ENCODE data around the gene HIRIP3.
A peak's percentile ranks its signal among the peaks of the same experiment; 100 is the strongest.

HIRIP3 gene

GRCh38 chr16:29983420-29984136 lies 11.8 kb downstream of the HIRIP3 start:
- DNase-seq (ENCODE audit: low read depth): no peak

- no peak for DNase-seq (ENCODE audit: low read depth)
These were observed 12.6 kb downstream of the HIRIP3 start for GRCh38 chr16:29982560-29983419.

DNA sequence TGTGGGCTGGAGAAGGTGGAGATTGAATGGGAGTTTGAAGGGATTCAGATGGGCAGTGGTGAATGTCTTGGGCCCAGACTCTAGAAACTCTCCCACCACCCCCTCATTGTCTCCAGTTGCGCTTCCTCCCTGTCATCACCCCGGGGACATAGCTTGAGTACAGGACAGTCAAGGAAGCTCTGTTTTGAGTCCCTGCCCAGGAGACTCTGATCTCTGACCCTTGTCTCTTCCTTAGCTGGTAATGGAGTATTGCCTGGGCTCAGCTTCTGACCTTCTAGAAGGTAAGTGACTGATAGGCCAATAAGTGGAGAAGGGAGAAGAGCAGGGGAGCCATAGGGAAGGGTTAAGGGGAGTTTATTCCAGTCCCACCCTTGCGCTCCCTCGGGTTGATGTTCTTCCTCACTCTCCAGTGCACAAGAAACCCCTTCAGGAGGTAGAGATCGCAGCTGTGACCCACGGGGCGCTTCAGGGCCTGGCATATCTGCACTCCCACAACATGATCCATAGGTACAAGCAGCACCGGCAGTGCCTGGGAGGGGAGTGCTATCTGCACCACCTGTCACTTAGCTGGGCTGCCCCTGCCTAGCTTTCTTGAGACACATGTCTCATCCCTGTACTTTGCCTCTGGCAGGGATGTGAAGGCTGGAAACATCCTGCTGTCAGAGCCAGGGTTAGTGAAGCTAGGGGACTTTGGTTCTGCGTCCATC lies 16.7 kb downstream of the HIRIP3 start:
- DNase-seq (ENCODE audit: low read depth): no peak

DNA sequence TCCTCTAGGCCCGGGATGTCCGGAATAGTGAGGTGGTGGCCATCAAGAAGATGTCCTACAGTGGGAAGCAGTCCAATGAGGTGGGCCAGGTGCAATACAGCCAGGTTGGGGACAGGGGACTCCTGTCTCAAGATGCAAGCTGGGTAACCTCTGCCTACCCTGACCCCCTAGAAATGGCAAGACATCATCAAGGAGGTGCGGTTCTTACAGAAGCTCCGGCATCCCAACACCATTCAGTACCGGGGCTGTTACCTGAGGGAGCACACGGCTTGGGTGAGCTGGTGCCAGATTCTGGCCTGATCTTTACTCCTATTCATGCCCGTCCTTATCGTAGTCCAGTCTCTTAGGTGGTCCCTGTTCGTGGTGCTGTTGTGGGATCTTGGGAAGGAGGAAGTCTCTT lies 17.3 kb downstream of the HIRIP3 start:
- no peak for DNase-seq (ENCODE audit: low read depth)

DNA sequence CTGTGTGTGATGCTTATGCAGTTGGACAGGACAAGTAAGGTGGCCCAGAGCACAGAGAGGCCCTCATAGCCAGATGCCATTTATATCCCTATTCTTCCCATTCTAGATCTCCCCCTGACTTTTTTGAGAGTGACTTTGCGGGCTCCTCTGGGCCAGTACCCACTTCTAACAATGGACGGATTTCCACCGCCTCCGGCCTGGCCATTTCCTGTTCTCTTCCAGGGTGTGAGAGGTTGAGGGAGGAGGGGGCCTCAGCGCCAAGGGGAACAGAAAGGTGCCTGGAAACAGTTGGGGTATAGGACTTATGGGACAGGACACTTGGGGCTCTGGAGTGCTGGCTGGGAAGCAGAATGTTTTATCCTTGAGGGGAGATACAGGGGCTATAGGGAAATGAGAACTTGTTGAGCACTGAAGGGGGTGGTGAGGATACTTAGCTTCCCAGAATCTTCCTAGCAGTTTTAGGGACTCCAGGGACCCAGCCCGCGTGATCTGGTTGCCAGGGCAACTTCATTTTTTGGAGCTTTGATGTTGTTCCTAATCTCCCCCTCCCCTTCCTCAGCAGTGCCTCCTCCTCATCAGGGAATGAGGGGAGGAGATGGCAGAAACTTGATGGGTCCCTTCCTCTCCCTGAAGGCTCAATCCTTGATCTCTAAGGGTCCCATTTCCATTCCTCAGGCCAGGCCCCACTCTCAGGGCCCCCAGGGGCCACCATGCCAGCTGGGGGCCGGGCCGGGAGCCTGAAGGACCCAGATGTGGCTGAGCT lies 18.2 kb downstream of the HIRIP3 start:
- no peak for DNase-seq (ENCODE audit: low read depth)

DNA sequence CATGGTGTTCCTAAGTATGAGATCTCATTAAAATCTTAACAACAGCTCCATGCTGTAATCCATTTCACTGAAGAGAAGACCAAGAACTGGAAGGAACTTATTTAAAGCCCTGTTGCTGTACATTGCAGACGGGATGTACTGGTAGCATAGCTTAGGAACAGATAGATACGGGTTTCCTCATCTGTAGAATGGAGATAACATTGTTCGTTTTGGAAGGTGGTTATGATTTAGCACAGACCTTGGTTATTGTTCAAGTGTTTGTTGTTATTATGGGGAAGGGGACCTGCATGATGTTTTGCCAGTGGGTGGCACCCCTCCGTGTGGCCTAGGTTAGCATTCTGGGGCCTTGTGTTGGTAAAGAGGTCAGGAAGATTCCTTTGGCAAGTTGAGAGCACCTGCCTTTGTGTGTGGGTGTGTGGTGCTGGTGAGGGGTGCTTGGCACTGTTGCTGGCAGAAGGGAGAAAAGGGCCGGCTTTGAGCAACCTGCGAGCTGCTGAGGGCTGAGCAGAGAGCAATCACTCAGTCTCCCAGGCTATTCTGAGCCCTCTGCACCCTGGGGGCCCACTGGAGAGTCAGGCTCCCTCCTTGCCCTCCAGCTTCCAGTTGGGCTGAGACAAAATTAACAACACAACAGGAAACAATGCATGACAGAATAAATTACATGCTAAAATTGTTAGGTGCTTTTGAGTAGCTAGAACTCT lies 19.5 kb downstream of the HIRIP3 start:
- no peak for DNase-seq (ENCODE audit: low read depth)

- no peak for DNase-seq (ENCODE audit: low read depth)
These were observed 20.3 kb downstream of the HIRIP3 start for GRCh38 chr16:29975134-29975538.

GRCh38 chr16:29974291-29975133 lies 20.9 kb downstream of the HIRIP3 start:
- no peak for DNase-seq (ENCODE audit: low read depth)

DNA sequence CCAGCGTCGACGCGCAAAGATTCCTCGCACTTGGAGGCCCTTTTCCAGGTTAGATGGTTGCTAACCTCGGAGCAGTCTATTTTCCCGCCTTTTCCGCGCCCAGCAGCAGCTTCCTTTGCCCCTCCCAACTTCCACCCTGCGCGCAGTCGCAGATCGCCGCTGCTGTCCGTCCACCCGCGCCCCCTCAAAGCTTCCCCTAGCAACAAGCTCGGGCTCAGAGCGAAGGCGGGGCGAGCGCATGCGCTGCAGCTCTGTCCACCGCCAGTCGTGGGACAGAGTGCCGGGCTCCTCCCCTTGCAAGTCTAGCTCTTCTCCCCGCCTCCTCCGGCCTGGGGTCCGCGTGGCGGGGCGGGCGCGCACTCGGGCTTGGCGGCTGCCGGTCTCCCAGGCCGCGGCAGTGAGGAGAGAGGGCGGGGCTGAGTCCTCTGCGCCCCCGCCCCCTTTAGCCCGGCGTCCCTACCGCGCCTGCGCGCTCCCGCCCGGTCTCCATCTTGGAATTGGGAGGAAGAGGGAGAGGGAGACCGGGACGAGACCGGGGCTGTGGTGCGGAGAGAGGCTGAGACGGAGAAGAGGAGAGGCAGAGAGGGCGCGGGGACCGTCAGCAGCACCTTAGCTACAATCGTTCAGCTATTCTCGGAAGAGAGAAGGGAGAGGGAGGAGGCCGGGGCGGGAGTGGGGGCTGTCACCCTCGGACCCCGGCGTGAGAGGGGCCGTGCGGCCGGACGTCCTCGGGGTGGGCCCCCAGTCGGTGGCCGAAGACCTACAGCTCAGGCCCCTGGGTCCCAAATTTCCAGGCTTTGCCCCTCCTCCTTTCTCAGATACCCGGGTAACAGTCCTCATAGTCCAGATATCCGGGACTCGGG lies 21.8 kb downstream of the HIRIP3 start, which contains the start of gene TAOK2:
Gene TAOK2 (plus strand): TSS at position 485 of the 863 bp plus-strand sequence. CDS start 3,905 bp downstream, outside the sequence.
- peak; percentile 90 for DNase-seq (ENCODE audit: low read depth)

GRCh38 chr16:29972992-29973383 lies 22.4 kb downstream of the HIRIP3 start:
- DNase-seq (ENCODE audit: low read depth): no peak

- DNase-seq (ENCODE audit: low read depth): no peak
These were observed 22.9 kb downstream of the HIRIP3 start for GRCh38 chr16:29972500-29972899.

- DNase-seq (ENCODE audit: low read depth): no peak
These were observed 24.1 kb downstream of the HIRIP3 start for GRCh38 chr16:29971304-29971703.

DNA sequence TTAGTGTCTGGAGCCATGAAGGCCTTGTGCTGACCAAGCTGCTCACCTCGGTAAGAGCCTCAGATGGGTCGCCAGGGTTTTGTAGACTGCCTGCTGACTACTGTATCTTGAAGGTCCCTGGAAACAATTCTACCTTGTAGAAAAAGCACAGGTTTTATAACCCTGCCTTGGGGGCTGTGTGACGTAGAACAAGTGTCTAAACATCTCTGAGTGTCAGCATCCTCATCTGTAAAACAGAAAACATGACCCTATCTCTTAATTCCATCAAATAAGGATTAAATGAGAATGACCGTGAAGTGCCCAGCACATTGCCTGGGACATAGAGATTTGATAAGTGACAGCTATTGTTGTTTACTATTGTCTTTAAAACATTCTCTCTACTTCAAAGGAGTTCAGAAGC lies 27.2 kb downstream of the HIRIP3 start:
- DNase-seq (ENCODE audit: low read depth): no peak

DNA sequence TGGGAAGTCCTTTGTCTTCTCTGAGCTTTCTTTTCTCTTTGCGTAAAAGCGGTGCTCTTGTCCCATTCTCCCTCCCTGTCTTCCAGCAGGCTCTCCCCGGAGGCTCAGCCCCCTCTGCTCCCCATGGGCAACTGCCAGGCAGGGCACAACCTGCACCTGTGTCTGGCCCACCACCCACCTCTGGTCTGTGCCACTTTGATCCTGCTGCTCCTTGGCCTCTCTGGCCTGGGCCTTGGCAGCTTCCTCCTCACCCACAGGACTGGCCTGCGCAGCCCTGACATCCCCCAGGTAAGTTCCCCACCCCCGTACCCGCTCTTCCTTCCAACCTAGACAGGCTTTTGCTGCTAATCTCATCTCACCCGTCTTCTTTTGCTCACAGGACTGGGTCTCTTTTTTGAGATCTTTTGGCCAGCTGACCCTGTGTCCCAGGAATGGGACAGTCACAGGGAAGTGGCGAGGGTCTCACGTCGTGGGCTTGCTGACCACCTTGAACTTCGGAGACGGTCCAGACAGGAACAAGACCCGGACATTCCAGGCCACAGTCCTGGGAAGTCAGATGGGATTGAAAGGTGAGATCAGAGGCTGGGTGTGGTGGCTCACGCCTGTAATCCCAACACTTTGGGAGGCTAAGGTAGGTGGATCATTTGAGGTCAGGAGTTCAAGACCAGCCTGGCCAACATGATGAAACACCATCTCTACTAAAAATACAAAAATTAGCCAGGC lies 32.2 kb downstream of the HIRIP3 start:
- DNase-seq (ENCODE audit: low read depth): no peak

DNA sequence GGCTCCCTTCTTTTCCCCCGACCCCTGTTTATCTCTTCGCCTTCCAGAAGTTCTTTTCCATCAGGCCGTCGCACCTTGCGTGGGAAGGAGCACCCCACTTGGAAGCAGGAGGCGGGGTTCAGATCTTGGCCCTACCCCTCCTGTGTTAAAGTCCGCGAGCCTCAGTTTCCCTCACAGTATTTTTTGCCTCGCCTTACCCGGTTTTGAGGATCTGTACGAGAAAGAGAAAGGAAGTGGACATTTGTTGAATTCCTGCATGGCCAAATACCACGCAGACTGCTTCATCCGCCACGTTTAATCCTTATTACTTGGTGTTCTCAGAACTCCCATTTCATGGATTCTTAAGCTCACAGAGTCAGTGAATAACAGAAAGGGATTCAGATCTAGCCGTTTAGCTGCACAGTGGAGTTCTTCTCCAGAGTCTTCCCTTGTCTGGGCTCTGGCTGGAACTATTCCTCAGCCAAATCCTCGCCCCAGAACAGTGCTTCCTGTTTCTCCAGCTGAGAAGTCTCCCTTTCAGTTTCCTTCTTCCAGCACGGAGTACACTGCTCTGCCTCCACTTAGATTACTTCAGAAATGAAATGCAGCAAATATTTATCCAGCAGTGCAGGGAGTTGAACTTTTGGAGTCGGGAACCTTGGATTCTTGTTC lies 32.9 kb downstream of the HIRIP3 start:
- DNase-seq (ENCODE audit: low read depth): no peak

DNA sequence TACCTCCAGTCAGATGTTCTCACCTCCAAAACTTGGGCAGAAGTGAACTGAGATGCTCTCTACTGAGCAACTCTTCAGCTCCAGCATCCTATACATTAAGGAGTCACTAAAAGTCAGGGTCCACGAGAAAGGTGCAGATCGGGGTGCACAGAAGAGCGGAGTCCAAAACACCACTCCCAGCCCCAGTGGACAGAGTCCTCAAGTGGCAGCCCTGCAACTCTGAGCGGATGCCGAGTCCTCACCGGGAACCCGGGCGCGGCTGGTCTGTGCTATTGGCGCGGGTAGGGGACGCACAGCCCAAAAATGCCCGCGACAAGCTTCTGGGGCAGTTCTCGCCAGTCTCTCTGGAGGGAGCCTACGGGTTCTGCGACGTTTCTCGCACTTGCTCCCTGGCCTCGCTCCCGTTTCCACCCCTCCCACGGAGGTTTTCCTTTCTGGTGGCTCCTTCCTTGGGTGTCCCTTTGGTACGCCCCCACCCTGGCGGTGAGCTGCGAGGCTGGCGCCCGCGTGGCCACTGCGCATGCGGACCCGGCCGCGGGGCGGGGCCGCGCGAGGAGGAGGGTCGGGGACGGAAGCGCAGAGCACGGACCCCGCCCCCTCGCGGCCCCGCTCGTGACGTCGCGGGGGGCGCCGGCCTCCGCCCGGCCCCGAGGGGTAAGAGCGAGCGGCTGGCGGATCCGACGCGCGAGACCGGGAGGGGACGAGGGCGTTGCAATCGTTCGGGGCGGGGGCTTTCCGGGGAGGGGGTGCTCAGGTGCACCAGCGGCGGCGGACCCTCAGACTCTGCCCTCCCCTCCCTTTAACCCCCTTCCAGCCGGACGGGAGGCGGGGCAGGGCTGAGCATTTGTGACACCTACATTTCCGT lies 33.7 kb downstream of the HIRIP3 start, which contains the start of gene TMEM219:
Gene TMEM219 (plus strand): TSS at position 601 of the 865 bp plus-strand sequence. CDS start 1,065 bp downstream, outside the sequence.
- DNase-seq (ENCODE audit: low read depth): peak; percentile 96

- no peak for DNase-seq (ENCODE audit: low read depth)
These were observed 34.3 kb downstream of the HIRIP3 start for GRCh38 chr16:29961127-29961478.

Measured in activated T-helper 1 cell treated with Interleukin-2 at 50 U/mL for 16 hours (primary cell).